PC-3 (cell line): ENCODE results near the gene ARID1A. TPM values are rescaled to one million over a fixed set of nuclear protein-coding genes. Genes with fewer than 3 reads are reported as not detected.
A peak's percentile ranks its signal among the peaks of the same experiment; 100 is the strongest.

Experiments used
- ATAC-seq: fragments of 200-7000 bp; cut with Tn5 transposase; 2 replicates; pipeline ENCODE4 v1.9.1; 2020; ENCODE audit warnings: mild to moderate bottlenecking, moderate library complexity
- BruUV-seq: library from RNA; stranded (reverse); fragments of 400-500 nt; replicated peaks from 2 replicates; lab custom pipeline; 2021; lab: Mats Ljungman, UMichigan
- CTCF ChIA-PET: fragments of 300-600 bp; sonication (Branson Sonifier 250); formaldehyde crosslinking; loops from one replicate; lab custom pipeline; 2022; ENCODE audit warnings: antibody characterized with exemption; lab: Charles Lee
- POLR2A ChIA-PET: fragments of 300-600 bp; sonication (Branson Sonifier 250); formaldehyde crosslinking; loops from one replicate; lab custom pipeline; 2022; ENCODE audit warnings: antibody characterized with exemption; ENCODE audit not compliant: unreplicated experiment; lab: Charles Lee
- DNase-seq: peaks from one replicate; pipeline ENCODE4 v3.0.0-alpha.2; 2015
- H2AFZ ChIP-seq: fragments of 300-600 bp; sonication (generic); 2 replicates; pipeline ENCODE4 v1.6.0; 2016; ENCODE audit warnings: antibody characterized with exemption, low read length
- H3F3A ChIP-seq: fragments of 300-600 bp; sonication (generic); one replicate; pipeline ENCODE4 v1.6.0; 2017; ENCODE audit warnings: antibody characterized with exemption, low read length, control low read depth, mild to moderate bottlenecking; ENCODE audit not compliant: unreplicated experiment
- H3K27ac ChIP-seq: fragments of 300-600 bp; sonication (generic); 2 replicates; pipeline ENCODE4 v1.5.1; 2016; ENCODE audit warnings: mild to moderate bottlenecking, low read length
- H3K27me3 ChIP-seq: fragments of 300-600 bp; sonication (generic); 2 replicates; pipeline ENCODE4 v1.6.1; 2016; ENCODE audit warnings: low read length, mixed read lengths
- H3K36me3 ChIP-seq: fragments of 300-600 bp; sonication (generic); 2 replicates; pipeline ENCODE4 v1.6.1; 2016; ENCODE audit warnings: low read depth, mixed run types, low read length, mixed read lengths
- H3K4me1 ChIP-seq: fragments of 300-600 bp; sonication (generic); 2 replicates; pipeline ENCODE4 v1.5.1; 2016; ENCODE audit warnings: low read length; ENCODE audit not compliant: insufficient read depth
- H3K4me2 ChIP-seq: fragments of 300-600 bp; sonication (generic); 2 replicates; pipeline ENCODE4 v1.6.0; 2016; ENCODE audit warnings: low read length
- H3K4me3 ChIP-seq: fragments of 300-600 bp; sonication (generic); 2 replicates; pipeline ENCODE4 v1.5.1; 2016; ENCODE audit warnings: mild to moderate bottlenecking, low read length, mixed read lengths
- H3K79me2 ChIP-seq: fragments of 300-600 bp; sonication (generic); 2 replicates; pipeline ENCODE4 v1.6.1; 2017; ENCODE audit warnings: low read length, mixed read lengths
- H3K9ac ChIP-seq: fragments of 300-600 bp; sonication (generic); 2 replicates; pipeline ENCODE4 v1.6.0; 2016; ENCODE audit warnings: mild to moderate bottlenecking, low read length
- H3K9me2 ChIP-seq: fragments of 300-600 bp; sonication (generic); replicated peaks from 2 replicates; pipeline ENCODE4 v1.6.1; 2016; ENCODE audit warnings: mixed run types, low read length, mixed read lengths
- H3K9me3 ChIP-seq: fragments of 300-600 bp; sonication (generic); 2 replicates; pipeline ENCODE4 v1.6.1; 2016; ENCODE audit warnings: low read length, mixed read lengths
- H4K20me1 ChIP-seq: fragments of 300-600 bp; sonication (generic); 2 replicates; pipeline ENCODE4 v1.6.1; 2016; ENCODE audit warnings: low read length, mixed read lengths
- CTCF ChIP-seq: fragments of 300-600 bp; sonication (generic); conservative IDR thresholded peaks from 2 replicates; pipeline ENCODE4 v1.5.1; 2017; ENCODE audit warnings: antibody characterized with exemption, low read depth, mild to moderate bottlenecking, low read length
- EZH2 ChIP-seq: fragments of 300-600 bp; sonication (generic); IDR thresholded peaks from one replicate; pipeline ENCODE4 v1.6.1; 2017; ENCODE audit warnings: antibody characterized with exemption, mild to moderate bottlenecking, low read length; ENCODE audit not compliant: unreplicated experiment
- EZH2phosphoT487 ChIP-seq: fragments of 300-600 bp; sonication (generic); IDR thresholded peaks from 2 replicates; pipeline ENCODE4 v1.6.1; 2018; ENCODE audit warnings: mild to moderate bottlenecking, antibody characterized with exemption, low read length, borderline replicate concordance
- intact Hi-C: fragments of 100-400 bp; cut with micrococcal nuclease; formaldehyde crosslinking; loops from 2 replicates; pipeline ENCODE4 v1.9.0; 2023
- total RNA-seq: library from RNA; depleted of rRNA; stranded (reverse); fragments of >200 nt; gene quantifications from 2 replicates; pipeline ENCODE4 v1.2.3, GENCODE V29; 2014

ARID1A gene
- total RNA-seq, 1 experiment from 2014 or later, result 43.8 TPM

DNA sequence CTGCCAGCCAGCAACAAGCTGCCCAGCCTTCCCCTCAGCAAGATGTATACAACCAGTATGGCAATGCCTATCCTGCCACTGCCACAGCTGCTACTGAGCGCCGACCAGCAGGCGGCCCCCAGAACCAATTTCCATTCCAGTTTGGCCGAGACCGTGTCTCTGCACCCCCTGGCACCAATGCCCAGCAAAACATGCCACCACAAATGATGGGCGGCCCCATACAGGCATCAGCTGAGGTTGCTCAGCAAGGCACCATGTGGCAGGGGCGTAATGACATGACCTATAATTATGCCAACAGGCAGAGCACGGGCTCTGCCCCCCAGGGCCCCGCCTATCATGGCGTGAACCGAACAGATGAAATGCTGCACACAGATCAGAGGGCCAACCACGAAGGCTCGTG is 78.6 kb downstream of the ARID1A start:
- no peaks in the 10 kb centered on the region for H4K20me1 ChIP-seq

GRCh38 chr1:26775666-26776065 is 79.9 kb downstream of the ARID1A start:
- Histone ChIP-seq H3F3A (peaks cover 4% of the 10 kb centered on the region), H2AFZ (no peak overlapping the region), H3K9me2 (no peaks in the 10 kb centered on the region), H3K9ac (no peak overlapping the region), H3K4me1 (peaks cover 27% of the 10 kb centered on the region), H3K9me3 (no peaks in the 10 kb centered on the region), H3K27ac (no peak overlapping the region), H3K4me3 (no peak overlapping the region), H3K79me2 (no peaks in the 10 kb centered on the region; the same call in 1 of the 2 replicates), H3K4me2 (no peak overlapping the region), H4K20me1 (no peaks in the 10 kb centered on the region), H3K27me3 (no peaks in the 10 kb centered on the region), H3K36me3 (peaks cover 87% of the 10 kb centered on the region)
- BruUV-seq, result no TSS peak
- ChIA-PET POLR2A (no interaction called here), CTCF (no interaction called here)
- TF ChIP-seq CTCF (no peak), EZH2phosphoT487 (no peak), EZH2 (no peak)
- ATAC-seq (no peak), DNase-seq (no peak)
- intact Hi-C loops, result no loop called here

More for the DNA sequence above, 78.6 kb downstream of the ARID1A start:
- no peak overlapping the region for H3K27ac ChIP-seq
- ChIA-PET POLR2A (no interaction called here), CTCF (no interaction called here)
- no peak overlapping the region for H3K9ac ChIP-seq
- H3K4me1 ChIP-seq, result peaks cover 29% of the 10 kb centered on the region
- no peaks in the 10 kb centered on the region for H3K9me3 ChIP-seq
- H3K9me2 ChIP-seq, result no peaks in the 10 kb centered on the region
- no peak overlapping the region for H3K4me3 ChIP-seq
- no peaks in the 10 kb centered on the region; the same call in 1 of the 2 replicates for H3K79me2 ChIP-seq
- no peak overlapping the region for H3K4me2 ChIP-seq
- ATAC-seq (no peak), DNase-seq (no peak)
- intact Hi-C loops, result loop anchor here (5.0 kb wide), 1 partner anchor 42 kb away; no protein-coding TSS in a partner anchor
- no peaks in the 10 kb centered on the region for H3K27me3 ChIP-seq
- H2AFZ ChIP-seq, result no peak overlapping the region
- H3K36me3 ChIP-seq, result peaks cover 87% of the 10 kb centered on the region
- no TSS peak for BruUV-seq
- H3F3A ChIP-seq, result peaks cover 4% of the 10 kb centered on the region
- TF ChIP-seq EZH2phosphoT487, result no peak

GRCh38 chr1:26779098-26779668 is 83.4 kb downstream of the ARID1A start:
- Histone ChIP-seq H3K4me2 (no peak overlapping the region), H3K9me2 (no peaks in the 10 kb centered on the region), H3K4me3 (no peak overlapping the region), H4K20me1 (no peaks in the 10 kb centered on the region), H3K27ac (no peak overlapping the region), H2AFZ (no peak overlapping the region), H3K9me3 (no peaks in the 10 kb centered on the region), H3F3A (no peaks in the 10 kb centered on the region), H3K36me3 (peaks cover 78% of the 10 kb centered on the region), H3K4me1 (peaks cover 18% of the 10 kb centered on the region), H3K79me2 (no peaks in the 10 kb centered on the region; the same call in 1 of the 2 replicates), H3K9ac (no peak overlapping the region), H3K27me3 (no peaks in the 10 kb centered on the region)
- intact Hi-C loops, result no loop called here
- TSS peak; percentile 13 for BruUV-seq
- POLR2A ChIA-PET, result no interaction called here
- TF ChIP-seq EZH2 (no peak), CTCF (no peak), EZH2phosphoT487 (no peak)
- no peak for ATAC-seq
- no peak for DNase-seq
- CTCF ChIA-PET, result no interaction called here
